SU-DHL-6 (cell line): ENCODE measurements around the gene RND1.

Experiments
- EZH2phosphoT487 ChIP-seq: fragments of 200-600 bp; sonication (generic), shearing (Covaris generic); conservative IDR thresholded peaks from 2 replicates; pipeline ENCODE4 v1.6.1; 2018; ENCODE audit warnings: mild to moderate bottlenecking, antibody characterized with exemption, low read length, moderate library complexity, mixed read lengths
- TF ChIP-seq, protein P1 (sequence below): fragments of 200-600 bp; sonication (generic); IDR thresholded peaks from one replicate; pipeline ENCODE4 v1.5.1; 2017; ENCODE audit warnings: antibody characterized with exemption, mild to moderate bottlenecking, low read length, moderate library complexity; ENCODE audit not compliant: insufficient read depth, poor library complexity, severe bottlenecking

- TF ChIP-seq, protein P1, sequence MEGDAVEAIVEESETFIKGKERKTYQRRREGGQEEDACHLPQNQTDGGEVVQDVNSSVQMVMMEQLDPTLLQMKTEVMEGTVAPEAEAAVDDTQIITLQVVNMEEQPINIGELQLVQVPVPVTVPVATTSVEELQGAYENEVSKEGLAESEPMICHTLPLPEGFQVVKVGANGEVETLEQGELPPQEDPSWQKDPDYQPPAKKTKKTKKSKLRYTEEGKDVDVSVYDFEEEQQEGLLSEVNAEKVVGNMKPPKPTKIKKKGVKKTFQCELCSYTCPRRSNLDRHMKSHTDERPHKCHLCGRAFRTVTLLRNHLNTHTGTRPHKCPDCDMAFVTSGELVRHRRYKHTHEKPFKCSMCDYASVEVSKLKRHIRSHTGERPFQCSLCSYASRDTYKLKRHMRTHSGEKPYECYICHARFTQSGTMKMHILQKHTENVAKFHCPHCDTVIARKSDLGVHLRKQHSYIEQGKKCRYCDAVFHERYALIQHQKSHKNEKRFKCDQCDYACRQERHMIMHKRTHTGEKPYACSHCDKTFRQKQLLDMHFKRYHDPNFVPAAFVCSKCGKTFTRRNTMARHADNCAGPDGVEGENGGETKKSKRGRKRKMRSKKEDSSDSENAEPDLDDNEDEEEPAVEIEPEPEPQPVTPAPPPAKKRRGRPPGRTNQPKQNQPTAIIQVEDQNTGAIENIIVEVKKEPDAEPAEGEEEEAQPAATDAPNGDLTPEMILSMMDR = no peak
- no peak for TF ChIP-seq EZH2phosphoT487
Observed at GRCh38 chr12:48866052-48866711, 512 bp upstream of the RND1 start.
